Activated CD8-positive, alpha-beta memory T cell treated with anti-CD3 and anti-CD28 coated beads, Interleukin-2, amount 50 U/mL, for 1 hour (primary cell): ENCODE measurements around the gene SLC46A3.
"Not testable (repeated sequence)": the region's sequence is repeated elsewhere in the genome, so short reads cannot be mapped to it uniquely, and the experiment has no call there.

Experiments used
- DNase-seq: peaks from one replicate; pipeline ENCODE4 v3.0.0-alpha.2; 2020; ENCODE audit errors: extremely low read depth

SLC46A3 gene, protein sequence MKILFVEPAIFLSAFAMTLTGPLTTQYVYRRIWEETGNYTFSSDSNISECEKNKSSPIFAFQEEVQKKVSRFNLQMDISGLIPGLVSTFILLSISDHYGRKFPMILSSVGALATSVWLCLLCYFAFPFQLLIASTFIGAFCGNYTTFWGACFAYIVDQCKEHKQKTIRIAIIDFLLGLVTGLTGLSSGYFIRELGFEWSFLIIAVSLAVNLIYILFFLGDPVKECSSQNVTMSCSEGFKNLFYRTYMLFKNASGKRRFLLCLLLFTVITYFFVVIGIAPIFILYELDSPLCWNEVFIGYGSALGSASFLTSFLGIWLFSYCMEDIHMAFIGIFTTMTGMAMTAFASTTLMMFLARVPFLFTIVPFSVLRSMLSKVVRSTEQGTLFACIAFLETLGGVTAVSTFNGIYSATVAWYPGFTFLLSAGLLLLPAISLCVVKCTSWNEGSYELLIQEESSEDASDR

DNA sequence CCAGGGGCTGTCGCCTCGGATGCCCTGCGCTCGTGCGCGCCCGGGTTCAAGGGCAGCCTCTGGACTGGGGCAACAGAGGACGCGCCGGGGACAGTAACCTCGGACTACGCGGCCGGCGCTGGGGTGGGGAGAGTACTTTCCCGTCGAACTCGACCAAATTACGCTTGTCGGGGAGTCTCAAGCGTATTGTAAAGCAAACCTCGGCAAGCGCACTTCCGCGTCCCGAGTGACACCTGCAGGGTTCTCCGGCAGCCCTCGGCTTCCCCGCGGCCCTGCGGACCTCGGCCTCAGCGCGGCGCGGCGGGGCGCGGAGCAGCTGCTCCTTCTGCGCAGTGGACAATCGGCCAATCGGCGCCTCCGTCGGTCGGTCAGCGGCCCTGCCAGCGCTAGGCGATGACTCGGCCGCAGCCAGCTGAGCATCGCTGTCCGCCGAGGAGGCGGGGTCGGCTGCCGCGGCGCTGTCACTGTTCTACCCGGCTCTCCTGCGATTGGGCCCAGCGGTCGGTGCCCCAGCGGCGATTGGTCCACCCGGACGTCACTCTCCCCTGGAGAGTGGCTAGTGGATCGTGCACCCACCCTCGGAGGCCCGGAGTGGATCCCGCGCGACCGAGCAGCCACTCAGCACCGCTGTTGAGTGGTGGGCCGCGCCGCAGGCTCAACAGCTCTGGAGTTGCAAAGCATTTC is at the start of gene SLC46A3:
SLC46A3 (minus strand) TSS at position 428 of the 684 bp plus-strand sequence. CDS start 972 bp downstream, outside the sequence.
- peak; percentile 85 for DNase-seq

DNA sequence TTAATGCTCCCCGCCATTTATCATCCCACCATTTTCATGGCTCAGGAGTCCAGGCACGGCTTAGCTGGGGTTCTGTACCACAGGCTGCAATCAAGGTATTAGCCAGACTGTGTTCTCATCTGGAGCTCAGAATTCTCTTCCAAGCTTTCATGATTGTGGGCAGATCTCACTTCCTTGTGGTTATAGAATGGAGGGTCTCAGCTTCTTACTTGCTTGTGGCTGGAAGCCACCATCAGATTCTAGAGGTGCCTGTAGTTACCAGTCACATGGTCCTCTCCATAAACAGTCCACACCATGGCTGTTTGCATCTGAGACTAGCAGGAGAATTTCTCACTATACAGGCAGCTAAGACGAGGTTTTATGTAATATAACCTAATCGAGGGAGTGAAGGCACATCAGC is 45.1 kb upstream of the SLC46A3 start:
- DNase-seq = no peak

DNA sequence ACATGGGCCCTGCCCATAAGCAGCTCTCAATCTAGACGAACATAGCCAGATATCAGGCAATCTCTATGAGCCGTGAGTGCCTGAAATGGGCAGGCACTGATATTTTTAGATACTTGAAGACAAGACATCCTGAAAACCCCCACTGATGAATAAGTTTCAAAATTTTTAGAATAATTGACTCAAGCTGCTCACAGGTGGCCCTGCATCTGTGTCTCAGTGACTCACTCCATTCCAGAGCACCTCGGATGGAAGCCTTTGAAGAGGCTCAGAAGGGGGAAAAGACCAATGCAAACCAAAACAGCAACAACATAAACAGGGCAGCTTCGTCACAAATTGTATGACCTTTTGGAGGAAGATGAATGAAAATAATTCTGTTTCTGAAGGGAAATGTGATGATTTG is 42.8 kb upstream of the SLC46A3 start:
- DNase-seq = no peak

DNA sequence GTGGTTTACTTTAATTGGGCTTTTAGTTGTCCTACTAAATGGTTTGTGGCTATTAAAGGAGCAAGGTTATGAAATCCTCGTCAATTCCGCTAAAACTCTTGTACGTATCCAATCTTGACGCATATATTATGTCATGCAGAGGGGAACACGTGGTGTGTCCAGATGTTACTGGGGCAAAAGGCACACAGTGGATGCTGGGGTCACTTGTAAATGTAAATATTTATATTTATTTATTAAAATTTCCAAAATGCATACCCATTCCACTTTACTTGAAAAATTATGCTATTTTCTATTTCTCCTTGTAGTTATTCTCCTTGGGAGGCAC is 36.7 kb upstream of the SLC46A3 start:
- no peak for DNase-seq

DNA sequence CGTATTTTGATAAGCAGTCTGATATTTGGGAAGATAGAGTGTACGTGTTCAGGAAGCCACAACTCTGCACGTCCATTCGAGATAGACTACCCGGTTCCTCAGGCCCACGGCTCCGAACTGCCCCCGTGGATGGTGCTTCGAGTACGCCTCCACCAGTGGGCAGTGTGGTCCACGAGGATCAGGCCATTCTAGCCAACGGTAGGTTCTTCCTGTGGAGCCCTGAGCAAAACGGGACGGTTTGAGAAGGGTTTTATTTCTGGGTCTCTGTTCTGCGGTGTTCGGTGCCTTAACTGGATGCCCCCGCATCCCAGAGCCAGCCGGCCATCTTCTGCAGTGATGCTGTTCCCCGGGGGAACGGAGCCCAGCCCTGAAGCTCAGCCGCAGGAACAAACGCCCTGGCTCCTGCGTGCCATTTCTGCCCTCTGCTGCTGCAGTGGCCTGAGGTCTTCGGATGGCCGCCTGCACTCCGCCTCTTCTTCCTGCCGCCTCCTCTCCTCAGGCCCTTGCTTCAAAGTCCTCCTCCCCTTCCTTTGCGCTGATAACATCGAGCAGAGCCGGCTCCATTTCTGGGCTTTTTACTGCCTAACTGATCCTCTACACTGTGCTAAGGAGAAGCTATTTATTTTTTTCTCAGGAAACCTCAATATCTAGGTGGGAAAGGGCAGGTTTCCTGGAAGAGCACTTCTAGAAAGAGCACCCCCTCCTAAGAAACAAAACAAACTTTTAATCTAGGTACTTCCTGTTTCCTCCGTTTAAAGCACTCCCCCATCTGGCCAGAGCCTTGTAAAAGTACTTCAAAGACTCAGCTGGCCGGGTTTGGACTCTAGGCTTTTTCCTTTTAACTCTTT is 36.2 kb upstream of the SLC46A3 start:
- DNase-seq = no peak

DNA sequence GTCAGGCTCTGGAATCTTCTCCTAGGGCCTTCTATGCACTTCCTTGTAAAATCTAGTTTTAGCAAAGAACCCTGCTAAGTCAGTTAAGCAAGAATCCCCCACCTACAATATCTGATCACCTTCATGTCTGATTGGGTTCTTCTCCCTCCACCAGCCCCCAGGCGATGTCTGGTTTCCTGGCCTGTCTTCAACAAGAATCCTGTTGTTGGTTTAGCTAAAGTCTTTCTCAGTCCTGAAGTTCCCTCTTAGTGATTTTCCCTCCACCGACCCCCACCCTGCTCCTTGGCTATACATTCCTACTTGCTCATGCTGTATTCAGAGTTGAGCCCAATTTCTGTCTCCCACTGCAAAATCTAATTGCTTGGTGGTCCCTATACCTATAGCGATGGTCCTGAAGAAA is 35.2 kb upstream of the SLC46A3 start:
- DNase-seq = no peak

DNA sequence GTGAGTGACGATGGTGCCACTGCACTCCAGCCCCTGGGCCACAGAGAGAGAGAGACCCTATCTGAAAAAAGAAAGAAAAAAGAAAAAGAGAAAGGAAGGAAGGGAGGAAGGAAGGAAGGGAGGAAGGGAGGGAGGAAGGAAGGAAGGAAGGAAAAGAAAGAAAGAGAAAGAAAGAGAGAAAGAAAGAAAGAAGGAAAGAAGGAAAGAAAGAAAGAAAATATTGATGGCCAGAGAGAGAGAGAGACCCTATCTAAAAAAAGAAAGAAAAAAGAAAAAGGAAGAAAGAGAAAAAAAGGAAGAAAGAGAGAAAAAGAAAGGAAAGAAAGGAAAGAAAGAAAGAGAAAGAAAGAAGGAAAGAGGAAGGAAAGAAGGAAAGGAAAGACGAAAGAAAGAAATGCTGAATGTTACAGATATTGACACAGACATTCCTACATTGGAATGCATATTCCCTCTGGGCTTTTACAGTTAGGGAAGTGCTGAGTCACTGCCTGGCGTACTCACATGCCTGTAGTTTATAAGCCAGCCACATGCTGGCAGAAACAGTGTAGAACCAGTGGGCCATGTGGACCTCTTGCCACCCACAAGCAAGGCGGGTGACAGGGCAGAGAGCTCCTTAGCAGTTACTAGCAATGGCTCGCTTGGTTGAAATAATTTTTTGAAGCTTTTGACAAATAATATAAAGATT is 34.6 kb upstream of the SLC46A3 start:
- no peak for DNase-seq

DNA sequence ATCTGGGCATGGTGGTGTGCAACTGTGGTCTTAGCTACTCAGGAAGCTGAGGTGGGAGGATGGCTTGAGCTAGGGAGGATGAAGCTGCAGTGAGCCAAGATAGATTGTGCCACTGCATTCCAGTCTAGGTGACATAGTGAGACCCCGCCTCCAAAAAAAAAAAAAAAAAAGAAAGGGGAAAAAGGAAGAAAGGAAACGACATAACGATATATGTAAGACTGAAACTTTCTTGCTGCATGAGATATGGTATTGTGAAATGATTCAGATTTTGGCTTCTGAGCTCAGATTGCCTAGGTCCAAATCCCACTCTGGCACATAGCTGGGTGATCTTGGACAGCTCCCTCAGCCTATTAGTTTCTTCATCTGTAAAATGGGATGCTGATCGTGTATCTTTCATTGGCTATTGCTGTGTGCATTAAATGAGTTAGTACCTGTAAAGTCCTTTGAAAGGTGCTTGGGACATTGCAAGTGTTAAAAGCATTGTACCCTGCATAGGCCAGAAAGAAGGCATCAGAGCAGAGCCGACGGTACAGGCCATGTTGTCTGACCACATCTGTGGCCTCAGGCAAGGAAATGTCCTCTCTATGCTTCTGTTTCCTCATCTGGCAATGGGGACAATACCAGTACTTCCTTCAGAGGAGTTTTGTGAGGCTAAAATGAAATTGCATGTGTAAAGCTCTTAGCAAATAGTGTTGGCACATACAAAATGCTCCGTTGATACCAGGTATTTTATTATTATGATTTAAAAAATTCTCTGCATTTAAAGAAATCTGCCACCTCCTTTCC is 32.6 kb upstream of the SLC46A3 start:
- no peak for DNase-seq

DNA sequence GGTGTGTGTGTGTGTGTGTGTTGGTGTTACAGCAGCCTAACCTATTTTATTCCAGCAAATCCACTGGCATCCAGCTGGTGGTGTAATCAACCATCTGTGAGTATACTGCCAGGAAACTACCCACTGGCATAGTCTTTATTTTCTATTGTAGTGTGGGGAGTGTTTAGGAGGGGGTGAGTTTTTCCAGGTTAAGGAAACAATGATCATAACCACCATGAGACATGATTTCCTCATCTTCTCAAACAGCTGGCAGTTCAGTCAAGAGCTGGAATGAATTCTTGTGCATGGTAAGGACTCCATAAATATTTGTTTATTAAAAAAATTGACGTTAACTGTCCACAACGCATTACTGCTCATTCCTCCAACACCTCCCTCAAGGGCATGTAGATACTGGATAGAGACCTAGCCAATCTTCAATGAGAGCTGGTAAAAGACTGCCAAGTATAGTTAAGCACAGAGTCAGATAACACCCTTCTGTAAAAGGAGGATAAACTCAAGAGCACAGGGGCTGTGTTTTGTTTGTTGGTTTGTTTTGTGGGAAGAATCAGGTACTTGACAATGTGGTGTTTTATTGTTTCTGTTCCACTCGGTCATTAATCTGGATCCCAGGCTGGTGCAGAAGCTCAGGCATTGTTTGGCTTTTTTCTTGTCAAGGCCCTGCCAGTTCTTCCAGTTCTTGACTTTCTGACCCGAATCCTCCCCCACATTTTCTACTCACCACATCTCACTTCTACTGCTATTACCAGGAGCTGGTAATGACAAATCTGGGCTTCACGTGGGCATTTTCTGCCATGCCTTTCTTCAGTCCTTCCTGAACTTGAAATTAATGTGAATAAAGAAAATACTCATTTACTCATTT is 31.6 kb upstream of the SLC46A3 start:
- DNase-seq = no peak

DNA sequence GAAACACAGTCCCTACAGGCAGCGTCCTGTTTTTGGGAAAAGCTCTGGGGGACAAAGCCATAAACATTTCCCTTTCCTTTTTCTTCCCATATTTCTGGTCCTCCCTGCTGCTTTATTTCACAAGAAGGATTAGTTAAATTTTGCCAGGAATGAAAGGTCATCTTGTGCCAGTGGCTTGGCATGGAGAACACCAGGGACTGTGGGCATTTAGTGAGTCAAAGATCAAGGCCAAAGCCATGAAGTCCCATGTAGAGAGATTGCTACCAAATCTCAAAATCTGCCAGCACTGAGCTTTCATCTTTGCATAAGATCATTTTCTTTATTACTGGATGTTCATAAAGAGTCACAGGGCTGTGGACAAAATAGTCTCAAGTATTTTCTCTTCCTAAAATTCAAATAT is 29.1 kb upstream of the SLC46A3 start:
- no peak for DNase-seq

DNA sequence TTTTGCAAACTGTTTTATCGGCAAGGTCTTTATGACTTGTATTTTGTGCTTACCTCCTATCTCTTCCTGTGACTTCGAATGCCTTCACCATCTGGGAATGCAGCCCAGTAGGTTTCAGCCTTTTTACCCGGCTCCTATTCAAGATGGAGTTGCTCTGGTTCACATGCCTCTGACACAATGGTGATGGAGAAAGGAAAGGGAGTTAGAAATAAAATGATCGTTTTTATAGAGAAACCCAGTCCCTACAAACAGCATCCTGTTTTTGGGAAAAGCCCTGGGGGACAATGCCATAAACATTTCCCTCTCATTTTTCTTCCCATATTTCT is 27.5 kb upstream of the SLC46A3 start:
- DNase-seq = no peak

DNA sequence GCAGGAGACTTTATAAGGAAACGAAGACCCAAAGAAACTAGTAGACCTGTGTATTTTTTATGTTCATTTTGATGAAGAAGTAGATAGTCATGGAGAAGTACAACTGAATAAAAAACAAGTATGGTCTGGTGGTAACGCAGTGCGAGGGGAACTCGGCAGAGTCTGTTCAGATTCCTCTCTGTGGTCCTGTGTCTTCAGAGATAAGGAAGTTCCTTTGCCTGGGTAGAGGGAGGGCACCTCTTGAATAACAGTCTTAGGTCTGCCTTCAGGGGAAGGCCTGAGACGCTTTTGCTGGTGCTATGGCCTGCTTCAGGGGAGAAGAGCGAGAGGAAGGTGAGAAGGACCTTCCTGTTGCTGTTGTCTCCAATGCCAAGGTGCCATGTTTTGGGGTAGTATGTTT is 25.9 kb upstream of the SLC46A3 start:
- no peak for DNase-seq

DNA sequence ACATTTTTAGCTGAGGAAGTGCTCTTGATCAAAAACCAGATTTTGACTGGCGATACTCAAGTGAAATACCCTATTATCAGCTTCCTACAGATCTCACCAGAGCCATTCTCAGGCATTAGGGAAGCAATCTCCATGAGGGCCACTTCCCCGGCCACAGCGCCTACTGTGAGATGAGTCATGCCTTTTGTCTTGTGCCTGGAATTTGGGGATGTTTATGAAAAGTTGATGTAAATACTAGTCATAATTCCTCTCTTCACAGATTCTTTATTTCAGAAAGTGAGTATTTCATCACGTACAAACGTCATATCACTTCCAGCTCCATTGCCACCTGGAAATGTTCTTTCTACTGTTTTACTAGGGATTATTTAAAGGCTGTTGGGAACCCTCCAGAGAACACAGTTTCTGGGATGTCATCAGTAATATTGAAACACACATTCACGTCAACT is 25.3 kb upstream of the SLC46A3 start:
- DNase-seq = no peak

DNA sequence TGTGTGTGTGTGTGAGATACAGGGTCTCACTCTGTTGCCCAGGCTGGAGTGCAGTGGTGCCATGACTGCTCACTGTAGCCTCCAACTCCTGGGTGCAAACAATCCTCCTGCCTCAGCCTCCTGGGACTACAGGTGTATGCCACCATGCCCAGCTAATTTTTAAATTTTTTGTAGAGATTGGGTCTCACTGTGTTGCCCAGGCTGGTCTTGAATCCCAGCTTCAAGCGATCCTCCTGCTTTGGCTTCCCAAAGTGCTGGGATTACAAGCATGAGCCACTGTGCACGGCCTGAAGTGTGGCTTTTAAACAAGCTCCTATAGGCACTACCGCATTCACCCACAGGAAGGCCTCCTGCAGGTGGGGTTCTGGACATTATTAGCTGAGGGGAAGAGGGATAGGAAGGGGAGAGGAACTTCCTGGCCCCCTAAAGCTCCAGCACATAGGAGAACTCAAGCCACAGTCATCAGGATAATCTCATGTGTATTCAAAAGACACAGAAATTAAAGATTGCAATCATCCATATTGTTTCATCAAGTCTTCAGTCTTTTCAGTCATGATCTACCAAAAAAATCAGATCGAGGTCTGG is 24.8 kb upstream of the SLC46A3 start:
- no peak for DNase-seq

DNA sequence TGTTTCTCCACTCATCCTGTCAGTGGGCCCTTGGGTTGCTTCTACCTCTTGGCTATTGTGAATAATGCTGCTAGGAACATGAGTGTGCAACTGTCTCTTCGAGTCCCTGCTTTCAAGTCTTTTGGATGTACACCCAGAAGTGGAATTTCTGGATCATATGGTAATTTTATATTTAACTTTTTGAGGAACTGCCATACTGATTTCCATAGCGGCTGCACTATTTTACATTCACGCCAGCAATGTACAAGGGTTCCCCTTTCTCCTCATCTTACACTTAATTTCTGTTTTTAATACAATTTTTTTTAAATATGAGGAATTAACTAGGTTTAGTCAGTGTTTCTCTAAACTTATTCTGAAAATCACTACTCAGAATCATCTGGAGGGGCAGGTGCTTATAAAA is 24.2 kb upstream of the SLC46A3 start:
- DNase-seq = no peak

DNA sequence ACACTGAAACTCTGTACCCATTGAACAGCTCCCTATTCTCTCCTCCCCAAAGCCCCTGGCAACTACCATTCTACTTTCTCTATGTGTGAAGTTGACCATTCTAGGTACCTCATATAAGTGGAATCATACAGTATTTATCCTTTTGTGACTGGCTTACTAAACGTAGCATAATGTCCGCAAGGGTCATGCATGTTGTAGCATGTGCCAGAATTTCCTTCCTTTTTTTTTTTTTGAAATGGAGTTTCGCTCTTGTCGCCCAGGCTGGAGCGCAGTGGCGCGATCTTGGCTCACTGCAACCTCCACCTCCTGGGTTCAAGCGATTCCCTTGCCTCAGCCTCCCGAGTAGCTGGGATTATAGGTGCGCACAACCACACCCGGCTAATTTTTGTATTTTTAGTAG is 23.7 kb upstream of the SLC46A3 start:
- DNase-seq = not testable (repeated sequence)

DNA sequence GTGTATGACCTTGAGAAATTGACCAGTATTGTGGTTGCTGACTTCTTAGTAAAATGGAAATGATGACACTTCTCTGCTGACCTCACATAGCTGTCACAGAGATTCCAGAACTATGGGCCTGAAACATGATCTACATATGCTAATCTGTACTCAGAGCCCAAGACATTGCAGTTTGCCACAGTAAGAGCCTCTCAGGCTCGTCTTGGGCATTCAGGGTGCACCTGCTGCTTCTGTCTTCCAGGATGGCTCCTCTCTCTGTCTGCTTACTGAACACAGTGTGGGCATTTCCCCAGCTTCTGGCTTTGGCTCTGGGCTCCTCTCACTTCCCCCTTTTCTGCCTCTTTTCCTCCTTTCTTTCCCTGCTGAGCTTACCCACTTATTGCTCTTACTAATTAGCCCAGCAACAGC is 22.3 kb upstream of the SLC46A3 start:
- no peak for DNase-seq

DNA sequence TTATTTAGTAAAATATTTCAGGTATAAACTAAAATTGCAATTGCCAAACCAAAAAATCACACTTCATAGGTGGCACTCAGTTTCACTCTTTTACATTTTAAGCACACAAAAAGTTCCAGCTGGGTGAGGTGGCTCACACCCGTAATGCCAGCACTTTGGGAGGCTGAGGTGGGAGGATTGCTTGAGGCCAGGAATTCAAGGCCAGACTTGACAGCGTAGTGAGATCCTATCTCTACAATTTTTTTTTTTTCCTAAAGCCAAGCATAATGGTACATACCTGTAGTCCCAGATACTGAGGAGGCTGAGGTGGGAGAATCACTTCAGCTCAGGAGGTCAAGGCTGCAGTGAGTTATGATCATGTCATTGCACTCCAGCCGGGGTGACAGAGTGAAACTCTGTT is 20.6 kb upstream of the SLC46A3 start:
- no peak for DNase-seq

DNA sequence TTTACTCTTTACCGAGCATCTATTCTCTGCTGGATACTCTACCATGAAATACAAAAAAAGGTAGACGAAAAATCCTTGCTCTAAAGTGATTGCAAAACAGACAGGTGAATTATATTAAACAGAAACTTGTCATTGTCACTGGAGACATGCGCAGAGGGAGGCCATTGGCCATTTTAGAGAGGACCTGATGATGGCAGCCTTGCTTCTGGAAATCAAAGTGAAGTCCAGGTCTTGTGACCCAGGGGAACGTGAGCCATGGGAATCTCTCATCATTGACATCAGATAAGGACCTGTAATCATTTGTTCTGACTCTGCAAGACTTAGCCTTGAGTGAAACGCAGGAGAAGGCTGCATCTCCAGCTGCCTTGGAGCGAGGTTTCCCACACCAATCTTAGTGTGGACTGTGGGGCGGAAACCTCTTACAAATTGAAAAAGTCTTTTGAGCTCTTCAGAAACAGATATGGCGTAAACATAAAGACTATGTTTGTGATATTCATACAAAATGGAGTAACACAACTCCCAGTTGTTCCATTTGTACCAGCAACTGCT is 16.8 kb upstream of the SLC46A3 start:
- DNase-seq = no peak

DNA sequence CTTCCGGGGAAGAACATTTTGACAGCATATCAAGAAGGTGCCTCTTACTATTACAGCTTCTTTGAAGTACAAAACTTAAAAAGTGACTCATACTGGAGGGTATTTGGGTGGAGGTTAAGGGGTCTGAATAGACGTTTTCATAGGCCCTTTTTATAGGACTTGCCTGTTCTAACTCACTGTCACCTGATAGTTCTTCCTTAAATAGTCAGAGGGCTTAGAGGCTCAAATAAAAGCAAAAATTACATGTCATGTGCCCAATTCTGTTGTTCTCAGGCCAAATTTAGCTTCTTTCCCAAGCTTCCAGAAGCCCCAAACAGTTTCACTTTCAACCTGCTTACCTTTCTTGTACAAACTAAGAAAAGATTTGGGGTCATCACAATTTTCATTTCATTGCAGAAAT is 16.1 kb upstream of the SLC46A3 start:
- DNase-seq = no peak
